HFFc6 (cell line): Measurements from ENCODE around the gene SCD. TPM values are rescaled to one million over a fixed set of nuclear protein-coding genes. Genes with fewer than 3 reads are reported as not detected.

ENCODE experiments used
- DNase-seq: peaks from one replicate; pipeline ENCODE4 v3.0.0-alpha.2; 2018
- H3K27ac Mint-ChIP-seq: 2 replicates; pipeline ENCODE4 v1.8.0; 2020; ENCODE audit warnings: mild to moderate bottlenecking, mixed read lengths
- H3K27me3 Mint-ChIP-seq: 2 replicates; pipeline ENCODE4 v1.8.0; 2021; ENCODE audit warnings: mild to moderate bottlenecking, moderate library complexity, mixed read lengths; ENCODE audit not compliant: insufficient read depth
- H3K36me3 Mint-ChIP-seq: 2 replicates; pipeline ENCODE4 v1.8.0; 2021; ENCODE audit warnings: low read depth, mixed read lengths
- H3K4me1 Mint-ChIP-seq: 2 replicates; pipeline ENCODE4 v1.8.0; 2020; ENCODE audit warnings: low read depth, mixed read lengths
- H3K4me3 Mint-ChIP-seq: 2 replicates; pipeline ENCODE4 v1.8.0; 2020; ENCODE audit warnings: mild to moderate bottlenecking, moderate library complexity, mixed read lengths
- H3K9me3 Mint-ChIP-seq: 2 replicates; pipeline ENCODE4 v1.8.0; 2020; ENCODE audit warnings: mild to moderate bottlenecking, mixed read lengths
- total RNA-seq, 6 experiments: library from RNA; stranded (reverse); fragmentation: NEBNext Ultra II Directional; extraction: Animal tissue kit (Norgen Biotek cat#: 25700); gene quantifications; 2 replicates in 1 of 6; 3 replicates in 5 of 6; pipeline ENCODE4 v1.2.3, GENCODE V29; 2021
- TF ChIP-seq, protein P1 (sequence below): fragments of 200-600 bp; sonication (generic); IDR thresholded peaks from 2 replicates; pipeline ENCODE4 v1.5.0; 2021; ENCODE audit warnings: antibody characterized with exemption, mild to moderate bottlenecking

The SCD gene
- total RNA-seq, 6 experiments from 2014 or later = 11.5 to 16.8 (median 14.9) TPM

DNA sequence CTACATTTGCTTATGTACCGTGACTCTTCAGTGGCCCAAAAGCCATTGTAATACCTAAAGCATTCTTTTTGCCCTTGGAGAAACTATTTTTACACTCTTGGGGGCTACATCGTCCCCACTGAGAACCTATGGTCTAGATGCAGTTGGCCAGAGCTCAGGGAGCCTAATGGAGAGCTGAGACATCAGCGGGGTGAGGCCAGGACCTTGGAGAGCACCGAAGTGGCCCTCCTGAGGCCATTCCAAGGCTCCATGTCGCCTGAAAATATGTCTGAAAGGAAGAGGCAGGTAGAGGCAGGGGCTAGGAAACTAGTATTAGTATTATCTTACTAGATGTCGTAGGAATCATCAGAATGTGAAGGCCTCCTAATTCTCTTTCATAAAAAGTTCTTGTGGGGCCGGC lies 21.9 kb upstream of the SCD start:
- Mint-ChIP-seq H3K9me3 (no peaks in the 10 kb centered on the region), H3K27me3 (peaks cover 35% of the 10 kb centered on the region), H3K27ac (no peak overlapping the region), H3K4me3 (no peak overlapping the region), H3K36me3 (no peaks in the 10 kb centered on the region), H3K4me1 (no peaks in the 10 kb centered on the region)
- no peak for DNase-seq
- TF ChIP-seq, protein P1, sequence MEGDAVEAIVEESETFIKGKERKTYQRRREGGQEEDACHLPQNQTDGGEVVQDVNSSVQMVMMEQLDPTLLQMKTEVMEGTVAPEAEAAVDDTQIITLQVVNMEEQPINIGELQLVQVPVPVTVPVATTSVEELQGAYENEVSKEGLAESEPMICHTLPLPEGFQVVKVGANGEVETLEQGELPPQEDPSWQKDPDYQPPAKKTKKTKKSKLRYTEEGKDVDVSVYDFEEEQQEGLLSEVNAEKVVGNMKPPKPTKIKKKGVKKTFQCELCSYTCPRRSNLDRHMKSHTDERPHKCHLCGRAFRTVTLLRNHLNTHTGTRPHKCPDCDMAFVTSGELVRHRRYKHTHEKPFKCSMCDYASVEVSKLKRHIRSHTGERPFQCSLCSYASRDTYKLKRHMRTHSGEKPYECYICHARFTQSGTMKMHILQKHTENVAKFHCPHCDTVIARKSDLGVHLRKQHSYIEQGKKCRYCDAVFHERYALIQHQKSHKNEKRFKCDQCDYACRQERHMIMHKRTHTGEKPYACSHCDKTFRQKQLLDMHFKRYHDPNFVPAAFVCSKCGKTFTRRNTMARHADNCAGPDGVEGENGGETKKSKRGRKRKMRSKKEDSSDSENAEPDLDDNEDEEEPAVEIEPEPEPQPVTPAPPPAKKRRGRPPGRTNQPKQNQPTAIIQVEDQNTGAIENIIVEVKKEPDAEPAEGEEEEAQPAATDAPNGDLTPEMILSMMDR = no peak

DNA sequence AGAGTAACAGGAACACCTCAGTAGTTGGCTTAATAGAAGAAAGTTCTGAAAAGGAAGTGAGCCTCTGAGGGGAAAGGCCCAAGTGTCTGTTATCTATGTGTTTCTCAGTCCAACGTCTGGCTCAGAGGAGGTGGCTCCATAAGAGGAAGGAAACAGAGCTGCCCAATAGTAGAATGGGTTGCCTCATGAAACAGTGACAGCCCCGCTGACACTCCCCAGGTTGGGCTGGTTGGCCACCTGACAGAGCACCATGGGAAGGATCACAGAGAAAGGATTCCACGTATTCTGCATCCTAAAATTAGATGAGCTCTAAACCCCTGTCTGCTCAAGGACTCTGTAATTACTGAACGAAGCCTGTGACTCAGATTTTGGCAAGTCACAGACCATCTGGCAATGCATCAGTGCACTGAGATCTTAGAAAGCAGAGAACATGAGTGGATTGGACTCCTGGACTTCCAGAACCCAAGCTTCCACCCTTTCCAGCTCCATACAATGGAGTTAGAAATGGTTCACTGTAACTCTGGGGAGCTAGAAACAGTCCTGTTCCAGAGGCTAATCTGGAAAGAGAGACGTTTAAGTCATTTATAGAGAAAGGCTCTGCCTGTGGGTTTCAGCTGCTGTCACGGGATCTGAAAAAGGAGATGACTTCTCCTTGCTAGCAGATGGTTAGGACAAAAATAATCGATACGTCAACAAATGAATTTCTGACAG lies 19.9 kb upstream of the SCD start:
- DNase-seq = peak; percentile 15
- no peaks in the 10 kb centered on the region for H3K36me3 Mint-ChIP-seq
- H3K4me1 Mint-ChIP-seq = no peaks in the 10 kb centered on the region
- peaks cover 47% of the 10 kb centered on the region for H3K27me3 Mint-ChIP-seq
- H3K4me3 Mint-ChIP-seq = no peak overlapping the region
- TF ChIP-seq, protein P1 = no peak
- no peak overlapping the region for H3K27ac Mint-ChIP-seq
- no peaks in the 10 kb centered on the region for H3K9me3 Mint-ChIP-seq

DNA sequence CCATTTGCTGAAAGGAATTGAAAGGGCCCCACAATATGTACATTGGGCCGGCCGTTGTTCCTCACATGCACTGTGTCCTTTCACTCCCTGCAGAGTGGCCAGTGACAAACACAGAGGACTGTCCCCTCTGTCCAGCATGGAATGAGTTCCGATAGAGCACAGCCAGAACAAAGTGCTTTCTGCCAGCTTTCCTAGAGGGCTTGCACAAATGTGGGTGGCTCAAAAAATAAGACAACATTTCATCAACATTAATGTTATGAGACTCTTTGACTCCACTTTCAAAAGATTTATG lies 19.4 kb upstream of the SCD start:
- H3K4me1 Mint-ChIP-seq = no peaks in the 10 kb centered on the region
- no peaks in the 10 kb centered on the region for H3K9me3 Mint-ChIP-seq
- peaks cover 47% of the 10 kb centered on the region for H3K27me3 Mint-ChIP-seq
- H3K36me3 Mint-ChIP-seq = no peaks in the 10 kb centered on the region
- DNase-seq = no peak
- H3K27ac Mint-ChIP-seq = no peak overlapping the region
- H3K4me3 Mint-ChIP-seq = no peak overlapping the region
- TF ChIP-seq, protein P1 = no peak

DNA sequence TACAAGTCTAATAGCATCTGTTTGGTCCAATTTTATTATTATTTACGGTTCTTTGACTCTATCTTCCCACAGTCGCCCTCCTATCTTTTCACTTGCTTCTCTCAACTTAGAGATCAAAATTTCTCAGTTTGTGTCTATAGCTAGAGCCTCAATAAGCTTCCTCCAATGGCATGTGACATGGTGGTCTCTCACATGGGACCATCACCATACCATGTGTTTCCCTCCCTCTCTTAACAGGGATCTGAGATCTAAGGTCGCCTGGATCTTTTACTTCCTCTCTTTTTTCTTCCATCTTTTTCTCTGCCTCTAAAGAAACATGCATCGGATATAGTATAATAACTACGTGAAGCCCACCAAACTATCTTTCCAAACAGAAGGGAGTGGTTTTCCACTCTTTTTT lies 18.8 kb upstream of the SCD start:
- Mint-ChIP-seq H3K36me3 (no peaks in the 10 kb centered on the region), H3K4me3 (no peak overlapping the region), H3K9me3 (no peaks in the 10 kb centered on the region), H3K27ac (no peak overlapping the region), H3K4me1 (no peaks in the 10 kb centered on the region), H3K27me3 (peaks cover 50% of the 10 kb centered on the region)
- TF ChIP-seq, protein P1 = no peak
- DNase-seq = no peak

DNA sequence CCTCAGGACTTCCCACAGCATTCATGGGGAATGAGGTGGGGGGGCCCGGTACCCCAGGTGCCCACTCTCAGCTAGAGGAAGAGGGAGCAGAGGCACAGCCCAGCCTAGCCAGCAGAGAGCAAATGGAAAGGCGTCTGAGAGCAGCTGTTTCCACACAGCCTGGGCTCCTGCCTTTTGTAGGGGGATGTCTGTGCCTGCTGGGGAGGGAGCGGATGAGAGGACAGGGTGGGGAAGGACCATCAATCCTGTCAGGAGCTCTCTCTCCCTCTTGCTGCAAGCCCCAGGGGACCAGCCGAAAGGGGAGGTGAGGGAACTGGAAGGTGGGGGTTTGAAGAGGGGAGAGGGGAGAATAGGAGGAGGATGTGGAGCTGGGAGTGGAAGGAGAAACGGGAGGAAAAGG lies 17.0 kb upstream of the SCD start, which contains the start of gene PKD2L1:
Gene PKD2L1, minus strand, starts transcription at position 150 of the 400 bp plus-strand sequence. Its CDS starts 125 bp downstream, at position 25.
- Mint-ChIP-seq H3K27ac (no peak within 1 kb of the TSS), H3K36me3 (no peaks in the 10 kb centered on the region), H3K4me1 (no peaks in the 10 kb centered on the region), H3K4me3 (no peak within 1 kb of the TSS), H3K27me3 (peaks cover 49% of the 10 kb centered on the region), H3K9me3 (no peaks in the 10 kb centered on the region)
- TF ChIP-seq, protein P1 = no peak
- DNase-seq = no peak
